ENCODE data around the gene ERGIC1.
A peak's percentile ranks its signal among the peaks of the same experiment; 100 is the strongest.
"Not testable (repeated sequence)": the region's sequence is repeated elsewhere in the genome, so short reads cannot be mapped to it uniquely, and the experiment has no call there.

Gene ERGIC1

GRCh38 chr5:172849606-172850453, 15.8 kb downstream of the ERGIC1 start:
- TF ChIP-seq, protein P1, sequence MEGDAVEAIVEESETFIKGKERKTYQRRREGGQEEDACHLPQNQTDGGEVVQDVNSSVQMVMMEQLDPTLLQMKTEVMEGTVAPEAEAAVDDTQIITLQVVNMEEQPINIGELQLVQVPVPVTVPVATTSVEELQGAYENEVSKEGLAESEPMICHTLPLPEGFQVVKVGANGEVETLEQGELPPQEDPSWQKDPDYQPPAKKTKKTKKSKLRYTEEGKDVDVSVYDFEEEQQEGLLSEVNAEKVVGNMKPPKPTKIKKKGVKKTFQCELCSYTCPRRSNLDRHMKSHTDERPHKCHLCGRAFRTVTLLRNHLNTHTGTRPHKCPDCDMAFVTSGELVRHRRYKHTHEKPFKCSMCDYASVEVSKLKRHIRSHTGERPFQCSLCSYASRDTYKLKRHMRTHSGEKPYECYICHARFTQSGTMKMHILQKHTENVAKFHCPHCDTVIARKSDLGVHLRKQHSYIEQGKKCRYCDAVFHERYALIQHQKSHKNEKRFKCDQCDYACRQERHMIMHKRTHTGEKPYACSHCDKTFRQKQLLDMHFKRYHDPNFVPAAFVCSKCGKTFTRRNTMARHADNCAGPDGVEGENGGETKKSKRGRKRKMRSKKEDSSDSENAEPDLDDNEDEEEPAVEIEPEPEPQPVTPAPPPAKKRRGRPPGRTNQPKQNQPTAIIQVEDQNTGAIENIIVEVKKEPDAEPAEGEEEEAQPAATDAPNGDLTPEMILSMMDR (IDR thresholded peaks at IDR 0.05; ENCODE audit: insufficient read depth, low read depth, low read length, missing control alignments), result no peak
- no peak overlapping the region for H3K4me3 ChIP-seq (ENCODE audit: low read length)
- peak; percentile 81 for DNase-seq (ENCODE audit: low read depth)

DNA sequence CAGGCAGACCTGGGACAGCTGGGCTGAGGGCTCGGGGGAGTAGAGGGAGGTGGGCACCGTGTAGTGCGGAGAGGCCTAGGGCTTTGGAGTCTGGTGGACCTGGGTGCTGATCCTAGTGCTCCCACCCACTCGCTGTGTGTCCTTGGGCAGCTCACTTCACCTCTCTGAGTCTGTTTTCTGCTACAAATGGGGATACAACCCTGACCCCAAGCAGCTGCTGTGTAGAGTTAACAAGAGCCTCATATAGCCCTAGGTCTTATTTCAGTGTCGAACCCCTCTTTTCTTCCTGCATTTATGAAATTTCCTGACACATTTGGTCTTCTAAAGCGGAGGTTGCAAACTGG, 16.4 kb downstream of the ERGIC1 start:
- TF ChIP-seq, protein P1 (IDR thresholded peaks at IDR 0.05; ENCODE audit: insufficient read depth, low read depth, low read length, missing control alignments), result no peak
- H3K4me3 ChIP-seq (ENCODE audit: low read length), result no peak overlapping the region
- no peak for DNase-seq (ENCODE audit: low read depth)

DNA sequence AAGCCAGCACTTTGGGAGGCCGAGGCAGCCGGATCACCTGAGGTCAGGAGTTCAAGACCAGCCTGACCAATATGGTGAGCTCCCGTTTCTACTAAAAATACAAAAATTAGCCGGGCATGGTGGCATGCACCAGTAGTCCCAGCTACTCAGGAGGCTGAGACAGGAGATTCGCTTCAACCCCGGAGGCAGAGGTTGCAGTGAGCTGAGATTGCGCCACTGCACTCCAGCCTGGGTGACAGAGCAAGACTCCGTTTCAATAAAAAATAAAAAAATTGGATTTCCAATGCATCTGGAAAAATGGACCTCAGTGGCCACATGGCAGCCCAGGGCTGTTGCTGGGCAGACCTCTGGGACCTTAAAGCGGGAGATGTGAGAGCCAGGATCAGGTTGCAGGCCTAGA, 17.2 kb downstream of the ERGIC1 start:
- DNase-seq (ENCODE audit: low read depth); H3K4me3 ChIP-seq (ENCODE audit: low read length): not testable (repeated sequence)

GRCh38 chr5:172852490-172853354, 18.7 kb downstream of the ERGIC1 start:
- TF ChIP-seq, protein P1 (IDR thresholded peaks at IDR 0.05; ENCODE audit: insufficient read depth, low read depth, low read length, missing control alignments), result no peak
- H3K4me3 ChIP-seq (ENCODE audit: low read length), result no peak overlapping the region
- no peak for DNase-seq (ENCODE audit: low read depth)

DNA sequence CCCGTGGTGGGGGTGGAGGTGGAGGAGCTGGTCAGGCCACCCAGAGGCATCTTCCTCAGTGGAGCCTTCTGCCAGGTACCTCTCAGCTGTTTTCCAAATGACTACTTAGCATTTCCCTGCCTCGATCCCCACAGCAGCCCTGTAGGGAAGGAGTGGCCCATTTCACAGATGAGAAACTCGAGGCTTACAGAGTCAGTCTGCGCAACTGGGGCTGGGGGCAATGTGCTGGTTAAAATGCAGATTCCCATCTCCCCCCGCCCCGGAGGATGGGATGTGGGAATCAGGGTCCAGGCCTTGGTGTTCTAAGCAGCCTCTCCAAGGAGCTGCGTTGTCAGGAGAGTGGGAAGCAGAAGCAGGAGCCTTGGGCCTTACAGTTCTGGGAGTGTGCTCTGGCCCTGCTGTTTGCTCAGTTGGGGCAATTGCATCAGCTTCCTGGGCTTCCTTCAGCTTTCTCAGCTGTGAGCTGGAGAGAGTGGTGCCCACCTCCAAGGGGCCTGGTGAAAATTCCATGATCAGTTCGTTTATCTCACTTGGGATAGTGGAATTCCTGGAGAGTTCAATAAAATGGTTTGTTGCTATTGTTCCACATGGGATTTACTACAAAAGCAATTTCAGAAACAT, 19.4 kb downstream of the ERGIC1 start:
- no peak overlapping the region for H3K4me3 ChIP-seq (ENCODE audit: low read length)
- TF ChIP-seq, protein P1 (IDR thresholded peaks at IDR 0.05; ENCODE audit: insufficient read depth, low read depth, low read length, missing control alignments), result no peak
- DNase-seq (ENCODE audit: low read depth), result no peak

GRCh38 chr5:172854451-172854871, 20.4 kb downstream of the ERGIC1 start:
- DNase-seq (ENCODE audit: low read depth), result peak; percentile 57
- H3K4me3 ChIP-seq (ENCODE audit: low read length), result no peak overlapping the region

More at GRCh38 chr5:172854451-172854871, 20.4 kb downstream of the ERGIC1 start:
- TF ChIP-seq, protein P1 (IDR thresholded peaks at IDR 0.05; ENCODE audit: insufficient read depth, low read depth, low read length, missing control alignments), result no peak

All from epithelial cell of esophagus (primary cell).